H1 (cell line): ENCODE results near the gene BRS3. TPM values are rescaled to one million over a fixed set of nuclear protein-coding genes. Genes with fewer than 3 reads are reported as not detected.

ENCODE experiments used
- CTCF ChIA-PET: fragments of 300-600 bp; sonication (Branson Sonifier 250); formaldehyde crosslinking; loops from one replicate; lab custom pipeline; 2021; ENCODE audit not compliant: partially characterized antibody; lab: Charles Lee
- POLR2A ChIA-PET: fragments of 300-600 bp; sonication (Branson Sonifier 250); formaldehyde crosslinking; loops from one replicate; lab custom pipeline; 2021; ENCODE audit warnings: inconsistent platforms; ENCODE audit not compliant: partially characterized antibody; lab: Charles Lee
- DNase-seq, 2 experiments: peaks; one replicate each; pipeline versions ENCODE4 v3.0.0 to v3.0.0-alpha.2; 2010 to 2022; ENCODE audit warnings: low spot score in 2 of 2, low read depth in 1 of 2, mixed read lengths in 1 of 2
- FAIRE-seq: peaks from 2 replicates; lab custom pipeline; 2011; peaks lifted over from hg19 to GRCh38; lab: Jason Lieb, UNC
- H2AFZ ChIP-seq: 2 replicates; pipeline ENCODE4 v1.8.1; 2012; ENCODE audit warnings: low read length, inconsistent platforms
- H2AK5ac ChIP-seq: 2 replicates; pipeline ENCODE4 v1.6.1; 2013; ENCODE audit warnings: low read depth, low read length
- H2BK120ac ChIP-seq: replicated peaks from 2 replicates; pipeline ENCODE3; 2013; ENCODE audit warnings: low read depth, low read length, inconsistent platforms
- H2BK12ac ChIP-seq: 2 replicates; pipeline ENCODE4 v1.6.1; 2013; ENCODE audit warnings: low read depth, low read length
- H2BK15ac ChIP-seq: 2 replicates; pipeline ENCODE4 v1.6.1; 2013; ENCODE audit warnings: low read length
- H2BK20ac ChIP-seq: 2 replicates; pipeline ENCODE4 v1.6.1; 2013; ENCODE audit warnings: low read length
- H2BK5ac ChIP-seq: 2 replicates; pipeline ENCODE4 v1.6.1; 2013; ENCODE audit warnings: low read depth, low read length
- H3K14ac ChIP-seq: 2 replicates; pipeline ENCODE4 v1.6.1; 2013; ENCODE audit warnings: inconsistent platforms; ENCODE audit not compliant: insufficient read length
- H3K18ac ChIP-seq: 2 replicates; pipeline ENCODE4 v1.6.1; 2013; ENCODE audit warnings: low read length; ENCODE audit errors: extremely low read depth
- H3K23ac ChIP-seq: 2 replicates; pipeline ENCODE4 v1.6.1; 2013; ENCODE audit warnings: inconsistent platforms; ENCODE audit not compliant: insufficient read length
- H3K23me2 ChIP-seq: 2 replicates; pipeline ENCODE4 v1.6.1; 2013; ENCODE audit warnings: low read depth, low read length
- H3K27ac ChIP-seq: 2 replicates; pipeline ENCODE4 v1.6.1; 2011; ENCODE audit warnings: low read depth, low read length, inconsistent platforms
- H3K27me3 ChIP-seq, 4 experiments: replicated peaks in 1 of 4; 1 replicate in 1 of 4; 2 replicates in 3 of 4; pipeline versions ENCODE4 v1.6.1 to v1.8.1; 2011 to 2013; ENCODE audit warnings: low read length in 3 of 4, mild to moderate bottlenecking in 3 of 4, inconsistent platforms in 2 of 4, mixed read lengths in 2 of 4, moderate library complexity in 1 of 4; ENCODE audit not compliant: control insufficient read depth in 3 of 4, insufficient read depth in 3 of 4; ENCODE audit errors: extremely low read depth in 1 of 4
- H3K36me3 ChIP-seq, 4 experiments: 2 replicates each; pipeline versions ENCODE4 v1.6.1 to v1.8.1; 2011 to 2013; ENCODE audit warnings: mild to moderate bottlenecking in 4 of 4, low read length in 3 of 4, moderate library complexity in 2 of 4, control low read depth in 1 of 4, inconsistent platforms in 1 of 4; ENCODE audit not compliant: insufficient read depth in 4 of 4, control insufficient read depth in 2 of 4
- H3K4ac ChIP-seq: replicated peaks from 2 replicates; pipeline ENCODE3; 2013; ENCODE audit warnings: low read length, low read depth, mixed read lengths, inconsistent platforms; ENCODE audit not compliant: insufficient read length
- H3K4me1 ChIP-seq, 4 experiments: replicated peaks in 1 of 4; 1 replicate in 1 of 4; 2 replicates in 3 of 4; pipeline versions ENCODE4 v1.6.1 to v1.8.1; 2011 to 2013; ENCODE audit warnings: low read length in 3 of 4, inconsistent platforms in 2 of 4, mixed read lengths in 1 of 4; ENCODE audit not compliant: insufficient read depth in 4 of 4, control insufficient read depth in 3 of 4
- H3K4me2 ChIP-seq, 2 experiments: 2 replicates each; pipeline versions ENCODE4 v1.6.1 to v1.8.1; 2011 to 2013; ENCODE audit warnings: low read depth in 2 of 2, low read length in 2 of 2, control low read depth in 1 of 2, inconsistent platforms in 1 of 2, mild to moderate bottlenecking in 1 of 2; ENCODE audit not compliant: insufficient read depth in 1 of 2
- H3K4me3 ChIP-seq, 4 experiments: fragments of 200-600, 300-600 bp in 1 of 4; sonication (generic), shearing (Covaris generic), sonication (Bioruptor Twin) in 1 of 4; 2 replicates each; pipeline versions ENCODE4 v1.5.1 to v1.8.1; 2011 to 2016; ENCODE audit warnings: low read length in 4 of 4, low read depth in 3 of 4, control low read depth in 2 of 4, inconsistent platforms in 2 of 4, mild to moderate bottlenecking in 2 of 4, mixed read lengths in 1 of 4, moderate library complexity in 1 of 4; ENCODE audit not compliant: insufficient read depth in 2 of 4; ENCODE audit errors: extremely low read depth in 1 of 4
- H3K56ac ChIP-seq: replicated peaks from 2 replicates; pipeline ENCODE3; 2013; ENCODE audit warnings: low read depth, mild to moderate bottlenecking, mixed read lengths, low read length, inconsistent platforms; ENCODE audit not compliant: insufficient read length
- H3K79me1 ChIP-seq: 2 replicates; pipeline ENCODE4 v1.6.1; 2013; ENCODE audit warnings: low read depth, low read length, control low read depth
- H3K79me2 ChIP-seq, 2 experiments: 2 replicates each; pipeline versions ENCODE4 v1.6.1 to v1.8.1; 2012 to 2013; ENCODE audit warnings: low read length in 2 of 2, mild to moderate bottlenecking in 2 of 2, inconsistent platforms in 1 of 2; ENCODE audit not compliant: insufficient read depth in 2 of 2, control insufficient read depth in 1 of 2
- H3K9ac ChIP-seq, 4 experiments: replicated peaks in 1 of 4; 1 replicate in 1 of 4; 2 replicates in 3 of 4; pipeline versions ENCODE4 v1.6.1 to v1.8.1; 2011 to 2013; ENCODE audit warnings: low read depth in 3 of 4, low read length in 3 of 4, control low read depth in 2 of 4, mild to moderate bottlenecking in 2 of 4, moderate library complexity in 2 of 4, inconsistent platforms in 1 of 4; ENCODE audit errors: extremely low read depth in 1 of 4
- H3K9me3 ChIP-seq, 2 experiments: 2 replicates each; pipeline versions ENCODE4 v1.6.1 to v1.8.1; 2012 to 2013; ENCODE audit warnings: mild to moderate bottlenecking in 2 of 2, moderate library complexity in 2 of 2, control low read depth in 1 of 2, inconsistent platforms in 1 of 2, low read depth in 1 of 2, low read length in 1 of 2, mixed read lengths in 1 of 2; ENCODE audit not compliant: insufficient read depth in 2 of 2
- H4K20me1 ChIP-seq, 2 experiments: replicated peaks in 1 of 2; 2 replicates each; pipeline versions ENCODE3 to v1.8.1; 2011 to 2013; ENCODE audit warnings: inconsistent platforms in 2 of 2, low read length in 2 of 2, mild to moderate bottlenecking in 1 of 2; ENCODE audit not compliant: insufficient read depth in 2 of 2, control insufficient read depth in 1 of 2
- H4K5ac ChIP-seq: 2 replicates; pipeline ENCODE4 v1.6.1; 2013; ENCODE audit warnings: low read length, low read depth, mixed read lengths, inconsistent platforms; ENCODE audit not compliant: insufficient read length
- H4K8ac ChIP-seq: 2 replicates; pipeline ENCODE4 v1.8.0; 2013; ENCODE audit warnings: mild to moderate bottlenecking, moderate library complexity, low read length, inconsistent platforms; ENCODE audit not compliant: insufficient read depth; ENCODE audit errors: extremely low read depth
- H4K91ac ChIP-seq: replicated peaks from 2 replicates; pipeline ENCODE3; 2013; ENCODE audit warnings: low read length, mixed read lengths, inconsistent platforms; ENCODE audit not compliant: insufficient read length
- BRCA1 ChIP-seq: IDR thresholded peaks from 2 replicates; pipeline ENCODE4 v1.6.1; 2012; ENCODE audit warnings: low read depth, low read length, improper control_type of control experiment
- EZH2 ChIP-seq: fragments of 200-600 bp; sonication (generic); IDR thresholded peaks from 2 replicates; pipeline ENCODE4 v1.7.1; 2012; ENCODE audit warnings: low read depth, mild to moderate bottlenecking, moderate library complexity, low read length, inconsistent platforms; ENCODE audit not compliant: severe bottlenecking
- NANOG ChIP-seq: IDR thresholded peaks from 2 replicates; pipeline ENCODE4 v1.6.1; 2011; ENCODE audit warnings: low read length, low read depth, mild to moderate bottlenecking, inconsistent platforms; ENCODE audit not compliant: insufficient read depth, poor library complexity, severe bottlenecking
- RNF2 ChIP-seq: fragments of 200-900, 300-1000 bp; sonication (generic); IDR thresholded peaks from 2 replicates; pipeline ENCODE4 v1.7.1; 2016; ENCODE audit warnings: borderline replicate concordance, low read depth, mild to moderate bottlenecking, antibody characterized with exemption, low read length; ENCODE audit not compliant: poor library complexity, severe bottlenecking; ENCODE audit errors: missing control alignments
- SIN3A ChIP-seq, 2 experiments: IDR thresholded peaks in 1 of 2; conservative IDR thresholded peaks in 1 of 2; 2 replicates each; pipeline ENCODE4 v1.6.1; 2011 to 2012; ENCODE audit warnings: low read length in 2 of 2, improper control_type of control experiment in 1 of 2, low read depth in 1 of 2, mild to moderate bottlenecking in 1 of 2
- WGBS, 2 experiments: shearing (Covaris generic) in 1 of 2; methylation state at CpG; one replicate each; pipeline versions ENCODE4 v1.1.6 to v1.1.7; 2013 to 2015; ENCODE audit warnings: low lambda C conversion rate in 2 of 2, mixed read lengths in 2 of 2, inconsistent platforms in 1 of 2, low coverage in 1 of 2, missing lambda C conversion rate in 1 of 2; ENCODE audit not compliant: insufficient replicate concordance in 2 of 2, insufficient coverage in 1 of 2, insufficient read length in 1 of 2; ENCODE audit errors: extremely low coverage in 1 of 2, missing lambda C conversion rate in 1 of 2; 5-methylcytosine and 5-hydroxymethylcytosine counted together
- polyA plus RNA-seq, 7 experiments: library from polyadenylated mRNA; depleted of rRNA in 3 of 7; stranded (reverse) in 5 of 7; unstranded in 2 of 7; fragments of >200 nt in 5 of 7; fragments of 200-250 nt in 2 of 7; gene quantifications; 1 replicate in 5 of 7; 2 replicates in 1 of 7; 4 replicates in 1 of 7; pipeline versions ENCODE4 v1.2.1 to v1.2.3, GENCODE V29; 2011 to 2013; ENCODE audit warnings: missing spikeins in 2 of 7, mixed read lengths in 2 of 7
- total RNA-seq: library from RNA; stranded (reverse); fragmentation: NEBNext Ultra II Directional; extraction: Animal tissue kit (Norgen Biotek cat#: 25700); gene quantifications from 2 replicates; pipeline ENCODE4 v1.2.1, GENCODE V29; 2021

Gene BRS3
- total and polyA plus RNA-seq, 2 of the 8 experiments (the other 6 are each of a cell fraction or from before 2014, with no cell fraction given), result not detected

DNA sequence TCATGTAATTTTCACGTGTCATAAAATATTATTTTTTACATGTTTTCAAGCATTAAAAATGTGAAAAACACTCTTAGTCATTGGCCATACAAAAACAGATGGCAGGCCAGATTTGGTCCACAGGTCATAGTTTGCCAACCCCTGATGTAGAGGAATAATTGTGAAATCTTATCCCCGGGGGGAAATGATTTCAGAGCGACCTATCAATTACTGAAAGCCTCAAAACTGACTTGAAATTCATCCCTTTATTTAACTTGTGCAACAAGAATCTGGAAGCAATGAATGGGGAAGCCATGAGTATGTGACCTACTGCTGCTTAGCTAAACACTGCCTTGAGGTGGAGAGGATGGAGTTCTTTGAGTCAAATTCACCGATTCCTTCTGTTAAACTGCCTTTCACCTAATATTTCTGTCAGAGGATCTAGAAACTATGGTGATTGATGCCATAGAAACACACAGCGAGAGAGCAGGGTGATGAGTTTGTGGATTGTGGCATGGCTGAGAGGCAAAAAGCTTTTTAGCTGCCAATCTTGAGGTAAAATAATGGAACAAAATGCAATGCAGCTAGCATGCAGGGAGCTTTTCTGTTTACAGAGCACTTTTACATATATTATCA lies 30.3 kb upstream of the BRS3 start:
- CTCF ChIA-PET, result no interaction called here
- H3K27me3 ChIP-seq, result no peaks in the 10 kb centered on the region
- TF ChIP-seq RNF2 (no peak), EZH2 (no peak), SIN3A (conservative IDR thresholded peaks at IDR 0.05 in 1 of 2, IDR thresholded peaks at IDR 0.05 in 1 of 2; ENCODE audit: low read depth in 1 of 2, low read length in 2 of 2) (no peak), NANOG (no peak), BRCA1 (no peak)

More for the DNA sequence above, 30.3 kb upstream of the BRS3 start:
- Histone ChIP-seq H3K23me2 (no peaks in the 10 kb centered on the region), H2BK20ac (no peak overlapping the region), H3K36me3 (no peaks in the 10 kb centered on the region), H3K4me3 (no peak overlapping the region), H3K23ac (no peak overlapping the region), H3K14ac (no peak overlapping the region), H4K8ac (no peak overlapping the region), H3K27ac (no peak overlapping the region), H3K9ac (no peak overlapping the region), H4K5ac (no peak overlapping the region), H2BK120ac (no peak overlapping the region), H4K20me1 (no peaks in the 10 kb centered on the region), H3K4ac (no peak overlapping the region), H2AFZ (no peak overlapping the region), H3K4me2 (no peak overlapping the region), H2BK12ac (no peak overlapping the region), H3K56ac (no peak overlapping the region), H2BK15ac (no peak overlapping the region), H3K18ac (no peak overlapping the region), H2BK5ac (no peak overlapping the region), H3K79me2 (no peaks in the 10 kb centered on the region), H3K79me1 (no peaks in the 10 kb centered on the region), H3K4me1 (no peaks in the 10 kb centered on the region), H4K91ac (no peak overlapping the region), H2AK5ac (no peak overlapping the region), H3K9me3 (no peaks in the 10 kb centered on the region)
- FAIRE-seq (no peak), DNase-seq (no peak)
- POLR2A ChIA-PET, result no interaction called here
- 77% methylated on average over 5 of the region's 5 CpGs; no CpG with 5 or more reads in 1 of the 2 experiments for WGBS, 2 experiments
